GM23248 (cell line): ENCODE results near the gene NECAP2.

Experiments used
- EZH2 ChIP-seq: fragments of 200-600 bp; sonication (generic); IDR thresholded peaks from 2 replicates; pipeline ENCODE4 v1.6.1; 2018; ENCODE audit warnings: antibody characterized with exemption, mild to moderate bottlenecking; ENCODE audit not compliant: insufficient read depth, poor library complexity, severe bottlenecking
- EZH2phosphoT487 ChIP-seq: fragments of 200-600 bp; sonication (generic); IDR thresholded peaks from 2 replicates; pipeline ENCODE4 v1.6.1; 2018; ENCODE audit warnings: antibody characterized with exemption, moderate library complexity, mild to moderate bottlenecking, low read depth; ENCODE audit not compliant: insufficient read depth

DNA sequence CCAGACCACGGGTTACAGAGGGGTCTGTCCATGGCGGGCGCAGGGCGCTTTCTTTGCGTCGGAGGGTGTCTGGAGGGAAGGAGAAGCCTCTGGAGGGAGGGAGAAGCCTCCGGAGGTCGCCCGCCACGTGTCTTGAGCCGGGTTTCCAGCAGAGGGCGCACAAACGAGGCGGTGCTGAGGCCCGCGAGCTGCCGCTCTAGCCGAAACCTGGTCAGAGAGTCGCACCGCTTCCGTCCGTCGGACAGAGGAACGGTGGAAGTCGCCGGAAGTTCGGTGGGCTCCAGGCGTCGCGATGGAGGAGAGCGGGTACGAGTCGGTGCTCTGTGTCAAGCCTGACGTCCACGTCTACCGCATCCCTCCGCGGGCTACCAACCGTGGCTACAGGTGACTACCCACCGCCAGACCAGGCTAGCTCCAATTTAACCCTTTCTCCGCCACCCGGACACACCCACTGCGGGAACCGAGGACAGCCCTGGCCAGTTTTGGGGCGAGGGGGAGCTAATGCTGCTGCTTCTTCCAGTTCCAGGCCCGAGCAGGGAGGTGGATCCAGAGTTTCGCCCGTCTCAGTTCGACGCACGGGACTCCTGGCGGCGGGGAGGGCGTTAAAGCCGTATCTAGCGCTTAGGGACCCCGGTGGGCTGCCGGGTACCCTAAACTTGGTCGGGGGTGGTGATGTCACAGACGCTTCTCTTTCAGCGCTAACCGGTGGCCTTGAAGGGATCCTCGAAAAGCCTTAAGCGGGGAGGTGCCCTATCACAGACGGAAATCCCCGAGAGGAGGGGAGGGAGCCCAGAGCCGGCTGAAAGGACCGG, at the start of gene NECAP2:
- no peak for TF ChIP-seq EZH2phosphoT487
- TF ChIP-seq EZH2: no peak
